HepG2 (cell line): Measurements from ENCODE around the gene ZNF771. TPM values are rescaled to one million over a fixed set of nuclear protein-coding genes. Genes with fewer than 3 reads are reported as not detected.

ENCODE experiments used
- ARNT ChIP-seq: fragments of 450-650 bp; IDR thresholded peaks from 2 replicates; pipeline ENCODE4 v1.6.1; 2017
- CAMTA2 ChIP-seq: sonication (generic); formaldehyde crosslinking; IDR thresholded peaks from 2 replicates; pipeline ENCODE4 v1.4.0; 2020; ENCODE audit warnings: mild to moderate bottlenecking, missing genetic modification reagents, borderline replicate concordance
- ERF ChIP-seq: IDR thresholded peaks from 2 replicates; pipeline ENCODE4 v1.6.1; 2018; ENCODE audit warnings: missing biosample characterization, missing genetic modification reagents
- GATAD2A ChIP-seq: IDR thresholded peaks from 2 replicates; pipeline ENCODE4 v1.6.1; 2016
- MBNL3 ChIP-seq: fragments of 250-450 bp; sonication (Bioruptor Pico); conservative IDR thresholded peaks from 2 replicates; pipeline ENCODE4 v1.8.0; 2022; ENCODE audit warnings: mild to moderate bottlenecking, inconsistent platforms
- TMF1 ChIP-seq: sonication (generic); formaldehyde crosslinking; IDR thresholded peaks from 2 replicates; pipeline ENCODE4 v1.8.1; 2022; ENCODE audit warnings: low read depth, missing genetic modification reagents
- ZBTB39 ChIP-seq: sonication (generic); formaldehyde crosslinking; IDR thresholded peaks from 2 replicates; pipeline ENCODE4 v1.5.0; 2020; ENCODE audit warnings: missing genetic modification reagents
- ZHX2 ChIP-seq, 2 experiments: sonication (generic) in 1 of 2; formaldehyde crosslinking in 1 of 2; IDR thresholded peaks; 2 replicates each; pipeline versions ENCODE4 v1.6.1 to v1.9.0; 2014 to 2022; ENCODE audit warnings: antibody characterized with exemption in 1 of 2, borderline replicate concordance in 1 of 2, inconsistent platforms in 1 of 2, low read depth in 1 of 2, missing genetic modification reagents in 1 of 2
- ZIK1 ChIP-seq: sonication (generic); formaldehyde crosslinking; IDR thresholded peaks from 2 replicates; pipeline ENCODE4 v1.5.0; 2020; ENCODE audit warnings: mild to moderate bottlenecking, low read depth, missing genetic modification reagents, borderline replicate concordance
- ZNF646 ChIP-seq: sonication (generic); formaldehyde crosslinking; IDR thresholded peaks from 2 replicates; pipeline ENCODE4 v1.9.0; 2021; ENCODE audit warnings: mild to moderate bottlenecking, missing genetic modification reagents
- ZNF691 ChIP-seq: sonication (generic); formaldehyde crosslinking; IDR thresholded peaks from 2 replicates; pipeline ENCODE4 v1.4.0; 2020; ENCODE audit warnings: missing genetic modification reagents, low read depth, mild to moderate bottlenecking, borderline replicate concordance
- polyA plus RNA-seq, 8 experiments: library from polyadenylated mRNA; depleted of rRNA in 3 of 8; stranded (reverse) in 7 of 8; unstranded in 1 of 8; fragments of >200 nt; fragmentation: Illumina TruSeq in 4 of 8; extraction: Trizol in 4 of 8; gene quantifications; 2 replicates each; pipeline versions ENCODE4 v1.2.1 to v1.2.3, GENCODE V29; 2011 to 2016; ENCODE audit warnings: low read depth in 4 of 8, missing spikeins in 1 of 8, mixed read lengths in 1 of 8; ENCODE audit not compliant: insufficient read depth in 1 of 8
- total RNA-seq, 5 experiments: library from RNA; depleted of rRNA; stranded (reverse); fragments of >200 nt; fragmentation: Illumina TruSeq; extraction: Trizol; gene quantifications; 2 replicates each; pipeline ENCODE4 v1.2.3, GENCODE V29; 2016; ENCODE audit warnings: low read depth in 1 of 5

Gene ZNF771
- total and polyA plus RNA-seq, 2 of the 13 experiments (the other 11 are each of a cell fraction or from before 2014, with no cell fraction given), result 5.0 to 11.8 TPM

- TF ChIP-seq ZNF646 (CRISPR knock-in tag) (no peak), ARNT (no peak), ZNF691 (no peak), CAMTA2 (peak; percentile 47; the same call in 1 of the 2 replicates), ZIK1 (CRISPR knock-in tag) (peak; percentile 86), ZBTB39 (no peak), ZHX2 (IDR thresholded peaks at IDR 0.05; ENCODE audit: low read depth) (peak; percentile 23; the same call in 1 of the 2 replicates), ZHX2 (CRISPR knock-in tag; IDR thresholded peaks at IDR 0.05; ENCODE audit: borderline replicate concordance) (no peak), MBNL3 (CRISPR knock-in tag) (no peak), TMF1 (CRISPR knock-in tag) (peak; percentile 36; the same call in 1 of the 2 replicates), ERF (CRISPR knock-in tag) (no peak), GATAD2A (CRISPR knock-in tag) (no peak; the same call in 1 of the 2 replicates)
Measured at GRCh38 chr16:30378236-30379157, 28.9 kb upstream of the ZNF771 start (continued).
